Activated naive CD4-positive, alpha-beta T cell treated with anti-CD3 and anti-CD28 coated beads, Interleukin-2, amount 50 U/mL, for 24 hours (primary cell): ENCODE measurements around the gene APP.

Source experiments
- H3K27ac Mint-ChIP-seq: one replicate; pipeline ENCODE4 v1.8.0; 2021; ENCODE audit warnings: mild to moderate bottlenecking, mixed read lengths
- H3K27me3 Mint-ChIP-seq: one replicate; pipeline ENCODE4 v1.8.0; 2021; ENCODE audit warnings: mixed read lengths
- H3K36me3 Mint-ChIP-seq: one replicate; pipeline ENCODE4 v1.8.0; 2021; ENCODE audit warnings: mixed read lengths
- H3K4me1 Mint-ChIP-seq: one replicate; pipeline ENCODE4 v1.8.0; 2021; ENCODE audit warnings: mixed read lengths
- H3K4me3 Mint-ChIP-seq: one replicate; pipeline ENCODE4 v1.8.0; 2021; ENCODE audit warnings: mild to moderate bottlenecking, mixed read lengths
- H3K9me3 Mint-ChIP-seq: one replicate; pipeline ENCODE4 v1.8.0; 2021; ENCODE audit warnings: mixed read lengths

APP gene

DNA sequence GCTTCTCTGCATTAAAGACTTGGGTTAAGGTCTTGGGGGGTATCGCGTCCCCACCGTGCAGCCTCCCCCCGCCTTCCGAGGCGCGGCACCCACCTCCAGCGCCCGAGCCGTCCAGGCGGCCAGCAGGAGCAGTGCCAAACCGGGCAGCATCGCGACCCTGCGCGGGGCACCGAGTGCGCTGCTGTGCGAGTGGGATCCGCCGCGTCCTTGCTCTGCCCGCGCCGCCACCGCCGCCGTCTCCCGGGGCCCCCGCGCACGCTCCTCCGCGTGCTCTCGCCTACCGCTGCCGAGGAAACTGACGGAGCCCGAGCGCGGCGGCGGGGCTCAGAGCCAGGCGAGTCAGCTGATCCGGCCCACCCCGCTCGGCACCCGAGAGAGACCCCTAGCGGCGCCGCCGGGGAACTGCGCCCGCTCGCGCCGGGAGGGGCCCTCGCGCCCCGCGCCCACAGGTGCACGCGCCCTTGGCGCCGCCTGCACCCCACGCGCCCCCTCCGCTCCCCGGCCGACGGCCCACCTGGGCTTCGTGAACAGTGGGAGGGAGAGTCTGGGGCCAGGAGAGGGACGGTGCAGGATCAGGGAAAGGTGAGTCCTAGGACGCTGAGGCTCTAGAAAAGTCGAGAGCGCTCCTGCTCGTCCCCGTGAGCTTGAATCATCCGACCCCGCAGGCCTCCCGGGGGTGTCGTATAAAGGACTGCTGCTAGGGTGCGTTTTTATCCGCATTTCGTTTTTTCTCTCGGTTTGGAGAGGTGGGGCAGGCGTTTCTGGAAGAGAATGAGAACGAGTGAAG is at the start of gene APP:
Gene APP, minus strand, starts transcription at position 300 of the 787 bp plus-strand sequence. Its CDS starts 150 bp downstream, at position 150.
- Mint-ChIP-seq H3K4me1 (peaks cover 30% of the 10 kb centered on the region), H3K9me3 (no peaks in the 10 kb centered on the region), H3K36me3 (peaks cover 2% of the 10 kb centered on the region), H3K27ac (peak within 1 kb of the TSS; percentile 68), H3K27me3 (no peaks in the 10 kb centered on the region), H3K4me3 (peak within 1 kb of the TSS; percentile 95)

DNA sequence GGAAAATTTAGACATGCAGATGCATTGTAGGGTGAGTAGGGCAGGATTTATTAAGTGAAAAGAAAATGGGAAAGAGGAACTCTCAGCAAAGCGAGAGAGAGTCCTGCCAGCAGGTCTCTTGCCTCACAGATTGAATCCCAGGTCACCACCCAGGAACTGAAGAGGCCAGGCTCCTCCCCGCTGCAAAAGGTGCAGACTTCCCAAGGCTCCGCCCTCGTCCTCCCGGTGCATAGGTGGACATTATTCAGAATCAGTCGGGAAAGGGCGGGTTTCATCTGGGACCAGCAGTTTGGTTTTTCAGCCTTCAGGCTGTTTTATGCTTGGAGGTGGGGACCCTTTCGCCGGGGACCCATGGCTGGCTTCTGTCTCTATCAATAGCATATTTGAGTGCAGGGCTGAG is 41.6 kb upstream of the APP start:
- H3K27me3 Mint-ChIP-seq = peaks cover 2% of the 10 kb centered on the region
- H3K4me1 Mint-ChIP-seq = no peaks in the 10 kb centered on the region
- H3K9me3 Mint-ChIP-seq = no peaks in the 10 kb centered on the region
- H3K4me3 Mint-ChIP-seq = no peak overlapping the region
- no peaks in the 10 kb centered on the region for H3K36me3 Mint-ChIP-seq
- no peak overlapping the region for H3K27ac Mint-ChIP-seq

DNA sequence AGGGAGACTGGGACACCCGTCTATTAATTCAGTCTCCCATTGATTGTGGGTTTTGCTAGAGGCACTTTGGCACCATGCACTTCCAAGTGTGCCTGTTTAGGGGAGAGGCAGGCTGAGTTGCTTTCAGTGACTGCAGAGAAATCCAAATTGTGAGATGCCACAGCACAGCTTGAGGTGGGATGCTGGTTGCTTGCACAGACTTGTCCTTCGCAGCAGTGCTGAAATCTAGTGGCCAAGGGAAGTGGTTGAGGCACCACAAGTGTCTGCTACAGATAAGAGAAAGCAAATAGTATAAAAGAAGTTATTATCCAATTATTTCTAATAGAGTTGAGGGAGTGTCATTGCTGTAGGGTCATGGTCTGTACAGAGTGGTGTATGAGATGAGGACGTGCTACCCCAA is 40.0 kb upstream of the APP start:
- Mint-ChIP-seq H3K27ac (no peak overlapping the region), H3K36me3 (no peaks in the 10 kb centered on the region), H3K4me3 (no peak overlapping the region), H3K4me1 (no peaks in the 10 kb centered on the region), H3K9me3 (no peaks in the 10 kb centered on the region), H3K27me3 (peaks cover 1% of the 10 kb centered on the region)

DNA sequence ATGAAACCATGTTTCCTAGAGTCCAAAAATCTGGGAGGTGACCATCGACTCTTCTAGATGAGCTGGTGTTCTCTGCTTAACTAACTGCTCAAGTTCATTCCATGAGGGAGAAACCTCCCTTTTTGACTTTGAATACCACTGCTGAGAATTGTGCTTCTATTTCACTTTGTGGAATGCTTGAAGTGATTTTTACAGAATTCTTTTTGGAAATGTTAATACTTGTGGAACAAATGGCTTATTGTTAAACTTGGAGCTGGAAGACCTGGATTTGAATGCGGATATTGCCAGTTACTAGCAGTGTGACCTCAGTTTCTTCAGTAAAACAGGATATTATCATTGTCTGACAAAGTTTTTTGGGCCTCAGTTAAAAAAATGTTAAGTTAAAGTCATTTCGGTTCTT is 36.5 kb upstream of the APP start:
- Mint-ChIP-seq H3K9me3 (no peaks in the 10 kb centered on the region), H3K36me3 (no peaks in the 10 kb centered on the region), H3K4me3 (no peak overlapping the region), H3K27ac (no peak overlapping the region), H3K4me1 (no peaks in the 10 kb centered on the region), H3K27me3 (peaks cover 1% of the 10 kb centered on the region)

DNA sequence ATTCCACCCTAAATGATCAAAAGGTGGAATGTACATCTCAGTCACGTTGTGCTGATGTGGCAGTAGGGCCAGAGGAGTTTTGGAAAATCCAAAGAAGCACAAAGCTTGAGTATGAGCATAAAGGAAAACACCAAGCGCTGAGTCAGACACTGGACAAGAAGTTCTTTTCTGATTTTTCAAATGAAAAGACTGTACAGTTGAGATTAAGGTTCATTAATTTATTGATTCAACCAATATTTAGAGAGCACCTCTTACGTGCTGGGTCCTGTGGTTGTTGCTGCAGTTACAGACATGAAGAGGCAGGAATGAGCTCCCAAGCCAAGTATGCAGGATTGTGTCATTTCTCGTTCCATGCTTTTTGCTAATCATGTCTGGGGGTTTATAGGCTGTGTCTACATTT is 28.9 kb upstream of the APP start:
- H3K4me3 Mint-ChIP-seq = no peak overlapping the region
- no peaks in the 10 kb centered on the region for H3K36me3 Mint-ChIP-seq
- H3K27ac Mint-ChIP-seq = no peak overlapping the region
- no peaks in the 10 kb centered on the region for H3K9me3 Mint-ChIP-seq
- no peaks in the 10 kb centered on the region for H3K4me1 Mint-ChIP-seq
- H3K27me3 Mint-ChIP-seq = no peaks in the 10 kb centered on the region

DNA sequence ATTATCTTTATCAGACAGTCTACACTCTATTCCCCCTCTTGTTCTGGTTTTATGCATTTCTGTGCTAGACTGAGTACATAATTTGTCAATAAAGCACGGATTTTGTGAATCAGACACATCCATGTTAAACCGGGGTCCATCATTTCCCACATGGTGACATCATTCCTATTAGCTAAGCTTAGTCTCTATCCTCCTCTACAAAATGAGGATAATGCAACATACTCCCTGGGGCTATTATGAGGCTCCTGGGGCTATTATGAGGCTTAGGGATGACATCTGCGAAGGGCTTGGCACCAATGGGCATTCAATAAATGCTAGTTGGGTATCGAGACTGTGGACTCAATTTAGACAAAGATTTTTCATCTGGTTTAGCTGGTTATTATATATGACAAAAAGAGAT is 25.1 kb upstream of the APP start:
- Mint-ChIP-seq H3K27me3 (no peaks in the 10 kb centered on the region), H3K4me3 (no peak overlapping the region), H3K9me3 (no peaks in the 10 kb centered on the region), H3K4me1 (no peaks in the 10 kb centered on the region), H3K36me3 (no peaks in the 10 kb centered on the region), H3K27ac (no peak overlapping the region)

DNA sequence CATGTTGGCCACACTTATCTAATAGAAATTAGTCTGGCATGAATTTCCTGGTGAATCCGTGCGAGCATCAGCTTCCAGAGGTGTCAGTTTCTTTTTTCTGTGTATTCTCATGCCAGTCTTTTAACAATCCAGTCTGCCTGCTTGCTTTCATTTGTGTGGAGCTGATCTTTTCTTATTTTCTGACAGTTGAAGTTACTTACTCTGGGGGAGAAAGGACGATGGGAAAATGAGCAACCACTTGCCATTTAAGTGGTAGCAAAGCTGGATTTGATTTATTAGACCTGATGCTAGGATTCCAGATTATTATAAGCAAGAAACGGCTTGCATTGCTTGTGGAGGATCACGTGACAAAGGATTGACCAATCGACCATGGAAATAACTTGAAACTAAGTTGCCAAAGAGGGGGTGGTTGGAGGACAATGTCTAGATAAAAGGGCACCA is 24.3 kb upstream of the APP start:
- Mint-ChIP-seq H3K9me3 (no peaks in the 10 kb centered on the region), H3K27ac (no peak overlapping the region), H3K4me3 (no peak overlapping the region), H3K36me3 (no peaks in the 10 kb centered on the region), H3K27me3 (no peaks in the 10 kb centered on the region), H3K4me1 (no peaks in the 10 kb centered on the region)

DNA sequence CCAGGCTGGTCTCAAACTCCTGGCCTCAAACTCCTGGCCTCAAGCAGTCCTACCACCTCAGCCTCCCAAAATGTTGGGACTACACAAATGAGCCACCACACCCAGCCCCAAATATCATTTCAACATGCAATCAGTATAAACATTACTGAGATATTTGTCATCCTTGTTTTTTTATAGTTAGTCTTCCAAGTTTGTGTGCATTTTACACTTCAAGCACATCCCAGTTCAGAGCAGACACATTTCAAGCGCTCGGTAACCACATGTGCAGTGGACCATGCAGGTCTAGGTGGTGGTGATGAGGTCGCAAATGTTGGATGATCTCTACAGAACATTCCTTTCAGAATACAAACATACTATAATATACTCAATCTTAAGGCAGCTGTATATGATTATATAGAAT is 23.8 kb upstream of the APP start:
- no peaks in the 10 kb centered on the region for H3K4me1 Mint-ChIP-seq
- no peaks in the 10 kb centered on the region for H3K9me3 Mint-ChIP-seq
- H3K27me3 Mint-ChIP-seq = no peaks in the 10 kb centered on the region
- no peak overlapping the region for H3K4me3 Mint-ChIP-seq
- H3K27ac Mint-ChIP-seq = no peak overlapping the region
- H3K36me3 Mint-ChIP-seq = no peaks in the 10 kb centered on the region

DNA sequence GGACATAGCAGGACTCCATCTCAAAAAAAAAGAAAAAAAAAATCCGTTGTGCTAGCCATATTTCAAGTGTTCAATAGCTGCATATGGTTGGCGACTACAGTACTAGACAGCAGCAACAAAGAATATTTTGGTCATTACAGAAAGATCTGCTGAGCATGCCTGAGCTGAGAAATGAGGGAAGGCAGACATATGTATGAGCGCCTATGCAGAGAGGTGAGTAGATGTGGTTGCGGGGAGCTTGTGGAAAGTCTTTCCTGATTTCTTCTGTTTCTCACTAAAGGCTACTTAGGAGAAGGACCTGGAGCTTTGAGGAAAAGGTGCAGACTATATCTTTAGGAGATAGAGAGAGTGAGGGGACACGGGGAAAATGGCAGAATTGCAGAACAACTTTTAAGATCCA is 21.0 kb upstream of the APP start:
- Mint-ChIP-seq H3K36me3 (no peaks in the 10 kb centered on the region), H3K27ac (no peak overlapping the region), H3K27me3 (no peaks in the 10 kb centered on the region), H3K4me3 (no peak overlapping the region), H3K4me1 (no peaks in the 10 kb centered on the region), H3K9me3 (no peaks in the 10 kb centered on the region)

DNA sequence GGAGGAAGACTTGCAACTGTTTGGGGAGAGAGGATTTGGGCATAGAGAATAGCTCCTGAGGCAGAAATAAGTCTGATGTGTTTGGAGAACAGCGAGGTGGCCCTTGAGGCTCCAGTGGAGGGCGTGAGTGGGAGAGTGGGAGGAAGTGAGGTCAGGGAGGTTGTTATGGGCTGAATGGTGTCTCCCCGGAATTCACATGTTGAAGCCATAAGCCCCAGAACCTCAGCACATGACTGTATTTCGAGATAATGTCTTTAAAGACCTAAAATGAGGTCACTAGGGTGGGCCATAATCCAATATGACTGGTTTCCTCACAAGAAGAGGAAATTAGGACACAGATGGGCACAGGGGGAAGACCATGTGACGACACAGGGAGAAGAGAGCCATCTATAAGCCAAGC is 17.9 kb upstream of the APP start:
- Mint-ChIP-seq H3K9me3 (peaks cover 11% of the 10 kb centered on the region), H3K36me3 (no peaks in the 10 kb centered on the region), H3K27ac (no peak overlapping the region), H3K27me3 (no peaks in the 10 kb centered on the region), H3K4me3 (no peak overlapping the region), H3K4me1 (no peaks in the 10 kb centered on the region)

DNA sequence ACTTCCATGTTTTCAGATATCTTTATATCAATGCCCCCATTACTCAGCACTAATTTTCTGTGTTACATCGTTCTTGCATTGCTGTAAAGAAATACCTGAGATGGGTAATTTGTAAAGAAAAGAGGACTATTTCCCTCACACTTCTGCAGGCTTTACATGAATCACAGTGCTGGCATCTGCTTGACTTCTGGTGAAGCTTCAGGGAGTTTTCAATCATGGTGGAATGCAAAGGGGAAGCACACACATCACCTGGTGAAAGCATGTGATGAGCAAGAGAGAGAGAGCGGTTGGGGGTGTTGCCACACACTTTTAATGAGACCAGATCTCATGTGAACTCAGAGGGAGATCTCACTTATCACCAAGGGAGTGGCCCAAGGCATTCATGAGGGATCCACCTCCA is 14.9 kb upstream of the APP start:
- peaks cover 11% of the 10 kb centered on the region for H3K9me3 Mint-ChIP-seq
- H3K4me3 Mint-ChIP-seq = no peak overlapping the region
- H3K36me3 Mint-ChIP-seq = no peaks in the 10 kb centered on the region

DNA sequence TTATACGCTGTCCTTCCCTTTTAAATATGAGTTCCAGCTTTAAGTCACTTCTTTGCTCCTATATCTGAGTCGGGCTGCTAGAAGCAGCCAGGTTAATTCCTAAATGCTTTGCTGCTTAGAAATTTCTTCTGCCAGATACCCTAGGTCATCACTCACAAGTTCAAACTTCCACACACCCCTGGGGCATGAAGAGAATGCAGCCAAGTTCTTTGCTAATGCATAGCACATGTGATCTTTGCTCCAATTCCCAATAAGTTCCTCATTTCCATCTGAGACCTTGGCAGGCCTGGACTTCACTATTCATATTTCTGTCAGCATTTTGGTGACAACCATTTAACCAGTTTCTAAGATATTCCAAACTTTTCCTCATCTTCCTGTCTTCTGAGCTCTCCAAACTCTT is 14.5 kb upstream of the APP start:
- Mint-ChIP-seq H3K27ac (no peak overlapping the region), H3K27me3 (no peaks in the 10 kb centered on the region), H3K4me3 (no peak overlapping the region), H3K36me3 (no peaks in the 10 kb centered on the region), H3K9me3 (peaks cover 11% of the 10 kb centered on the region), H3K4me1 (no peaks in the 10 kb centered on the region)

More for the DNA sequence above, 14.9 kb upstream of the APP start:
- no peaks in the 10 kb centered on the region for H3K4me1 Mint-ChIP-seq
- H3K27ac Mint-ChIP-seq = no peak overlapping the region
- no peaks in the 10 kb centered on the region for H3K27me3 Mint-ChIP-seq

DNA sequence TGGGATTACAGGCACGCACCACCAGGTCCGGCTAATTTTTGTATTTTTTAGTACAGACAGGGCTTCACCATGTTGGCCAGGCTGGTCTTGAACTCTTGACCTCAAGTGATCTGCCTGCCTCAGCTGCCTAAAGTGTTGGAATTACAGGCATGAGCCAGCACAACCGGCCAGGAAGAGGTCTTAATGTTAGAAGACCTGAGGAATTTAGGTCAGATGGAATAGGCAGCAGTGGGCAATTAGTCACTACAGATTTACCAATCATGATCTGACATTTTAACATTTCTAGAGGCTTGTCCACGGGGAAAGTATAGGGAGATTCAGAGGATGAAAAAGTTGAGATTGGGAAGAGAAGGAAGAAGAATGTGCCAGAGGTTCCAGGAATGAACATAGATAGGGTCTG is 8.9 kb upstream of the APP start:
- no peak overlapping the region for H3K4me3 Mint-ChIP-seq
- peaks cover 4% of the 10 kb centered on the region for H3K9me3 Mint-ChIP-seq
- no peak overlapping the region for H3K27ac Mint-ChIP-seq
- no peaks in the 10 kb centered on the region for H3K36me3 Mint-ChIP-seq
- no peaks in the 10 kb centered on the region for H3K4me1 Mint-ChIP-seq
- no peaks in the 10 kb centered on the region for H3K27me3 Mint-ChIP-seq

DNA sequence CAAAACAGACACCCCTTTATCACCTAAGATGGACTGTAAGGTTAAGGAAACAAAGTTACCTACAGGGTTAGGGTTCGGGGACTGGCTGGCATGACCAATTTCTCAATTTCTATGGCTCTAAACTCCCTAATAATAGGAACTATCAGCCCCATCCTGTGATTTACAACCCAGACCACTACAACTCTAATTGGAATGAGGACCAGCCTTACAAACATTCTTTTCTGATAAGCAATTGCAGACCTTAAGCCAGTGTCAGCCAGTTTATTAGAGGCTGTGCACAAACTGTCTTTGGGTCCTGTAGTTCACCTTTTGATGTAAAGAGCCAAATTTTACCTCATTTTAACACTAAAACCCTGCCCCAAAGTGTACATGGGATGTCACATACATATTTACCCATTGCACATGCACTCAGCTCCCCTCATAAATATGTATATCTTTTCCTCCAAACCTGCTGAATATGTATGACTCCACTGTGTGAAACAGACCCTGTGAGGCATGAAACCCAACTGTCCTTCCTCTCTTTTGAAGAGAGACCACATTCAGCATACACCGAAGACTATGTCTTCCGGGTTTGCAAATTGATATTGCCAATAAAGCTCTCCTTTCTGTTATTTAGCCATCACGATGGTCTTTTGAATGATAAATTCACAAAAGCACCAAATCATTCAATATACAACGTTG is 7.3 kb upstream of the APP start:
- H3K36me3 Mint-ChIP-seq = no peaks in the 10 kb centered on the region
- H3K4me1 Mint-ChIP-seq = no peaks in the 10 kb centered on the region
- H3K27ac Mint-ChIP-seq = no peak overlapping the region
- H3K27me3 Mint-ChIP-seq = no peaks in the 10 kb centered on the region
- no peaks in the 10 kb centered on the region for H3K9me3 Mint-ChIP-seq
- H3K4me3 Mint-ChIP-seq = no peak overlapping the region

DNA sequence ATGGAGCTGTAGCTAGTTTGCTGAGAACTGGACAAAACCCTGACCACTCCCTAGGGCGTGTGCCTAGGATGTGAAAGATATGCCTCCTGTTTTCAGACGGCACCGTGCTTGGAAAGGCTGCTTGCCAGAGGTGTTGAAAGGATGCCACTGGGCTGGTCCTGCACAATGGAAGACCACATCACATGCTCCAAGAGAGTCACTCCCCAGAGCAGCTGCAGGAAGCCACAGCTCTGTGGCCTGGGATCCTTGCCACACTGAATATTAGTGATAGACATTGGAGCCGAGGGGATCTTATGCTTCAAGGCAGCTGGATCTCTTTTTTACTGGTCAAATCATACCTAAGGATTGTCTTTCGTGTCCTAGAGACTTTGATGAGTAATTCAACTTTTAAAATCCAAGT is 6.6 kb upstream of the APP start:
- no peak overlapping the region for H3K27ac Mint-ChIP-seq
- H3K36me3 Mint-ChIP-seq = no peaks in the 10 kb centered on the region
- no peak overlapping the region for H3K4me3 Mint-ChIP-seq
- no peaks in the 10 kb centered on the region for H3K27me3 Mint-ChIP-seq
- H3K9me3 Mint-ChIP-seq = no peaks in the 10 kb centered on the region
- no peaks in the 10 kb centered on the region for H3K4me1 Mint-ChIP-seq

DNA sequence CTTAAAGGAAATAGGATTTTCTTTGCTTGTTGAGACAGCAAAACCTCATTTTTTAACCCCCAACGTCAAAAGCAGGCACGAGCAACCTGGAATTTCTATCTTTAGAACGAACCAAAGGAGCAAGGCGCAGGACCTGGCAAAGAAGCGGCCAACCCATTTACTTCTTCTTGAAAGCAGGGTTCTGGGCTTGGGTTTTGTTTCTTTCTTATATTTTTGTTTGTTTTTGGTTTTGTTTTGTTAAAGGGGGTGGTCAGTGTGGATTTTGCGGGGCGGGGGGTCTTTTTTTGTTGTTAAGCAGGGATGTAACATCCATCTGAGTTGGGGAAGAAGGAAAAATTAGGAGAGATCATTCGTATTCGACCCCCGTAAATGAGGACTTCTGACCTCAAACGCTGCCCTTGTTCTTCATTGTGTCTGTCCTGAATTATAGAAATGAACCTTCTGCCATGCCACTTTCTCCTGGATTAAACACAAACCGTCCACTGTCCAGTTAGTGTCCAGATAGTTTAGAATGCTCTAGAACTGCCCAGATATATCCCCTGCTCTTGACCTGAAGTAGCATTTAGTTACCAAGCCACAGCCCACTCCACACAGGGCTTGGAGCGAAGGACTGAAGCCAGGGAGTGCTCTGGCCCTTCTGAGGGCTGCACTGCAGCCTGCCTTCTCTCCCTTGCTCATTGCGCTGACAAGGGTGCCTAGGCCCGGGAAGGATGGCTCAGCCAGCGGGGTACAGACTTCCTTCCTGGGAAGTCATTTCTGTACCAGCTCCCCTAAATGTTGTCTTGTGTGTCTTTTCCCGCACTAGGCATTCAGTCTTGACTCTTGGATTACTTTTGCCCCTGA is 909 bp upstream of the APP start:
- no peaks in the 10 kb centered on the region for H3K27me3 Mint-ChIP-seq
- no peaks in the 10 kb centered on the region for H3K9me3 Mint-ChIP-seq
- H3K36me3 Mint-ChIP-seq = peaks cover 2% of the 10 kb centered on the region
- H3K4me3 Mint-ChIP-seq = peak overlapping the region; percentile 95
- peaks cover 27% of the 10 kb centered on the region for H3K4me1 Mint-ChIP-seq
- H3K27ac Mint-ChIP-seq = peak overlapping the region; percentile 68
